Activated CD4-positive, alpha-beta T cell treated with anti-CD3 and anti-CD28 coated beads, Interleukin-2, amount 50 U/mL, for 4 hours (primary cell): Measurements from ENCODE around the gene SHCBP1L.

ENCODE experiments used
- DNase-seq, 2 experiments: peaks; one replicate each; pipeline ENCODE4 v3.0.0-alpha.2; 2020

Gene SHCBP1L

GRCh38 chr1:182888736-182889531 is 64.0 kb downstream of the SHCBP1L start:
- DNase-seq, result no peak

- DNase-seq, result no peak
These were observed 66.0 kb downstream of the SHCBP1L start for GRCh38 chr1:182886985-182887384.

- DNase-seq, result no peak
These were observed 67.4 kb downstream of the SHCBP1L start for GRCh38 chr1:182885591-182885990.

GRCh38 chr1:182884872-182885271 is 68.1 kb downstream of the SHCBP1L start:
- DNase-seq, result no peak

DNA sequence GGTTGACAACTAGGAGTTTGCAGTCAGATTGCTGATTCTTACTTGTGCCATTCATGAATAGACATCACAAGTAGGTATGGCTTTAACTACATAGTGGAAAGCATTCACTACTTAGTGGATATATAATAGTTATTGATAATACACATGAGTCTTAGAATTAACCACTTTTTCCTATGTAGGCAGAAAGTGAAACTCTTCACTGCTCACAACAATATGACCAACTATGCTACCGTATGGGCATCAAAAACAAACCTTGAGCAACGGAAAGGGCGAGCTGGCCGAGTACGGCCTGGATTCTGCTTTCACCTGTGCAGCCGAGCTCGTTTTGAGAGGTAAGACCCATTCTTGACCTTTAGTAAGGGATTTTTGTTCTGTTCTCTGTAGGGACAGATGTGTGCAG is 75.1 kb downstream of the SHCBP1L start:
- no peak for DNase-seq

DNA sequence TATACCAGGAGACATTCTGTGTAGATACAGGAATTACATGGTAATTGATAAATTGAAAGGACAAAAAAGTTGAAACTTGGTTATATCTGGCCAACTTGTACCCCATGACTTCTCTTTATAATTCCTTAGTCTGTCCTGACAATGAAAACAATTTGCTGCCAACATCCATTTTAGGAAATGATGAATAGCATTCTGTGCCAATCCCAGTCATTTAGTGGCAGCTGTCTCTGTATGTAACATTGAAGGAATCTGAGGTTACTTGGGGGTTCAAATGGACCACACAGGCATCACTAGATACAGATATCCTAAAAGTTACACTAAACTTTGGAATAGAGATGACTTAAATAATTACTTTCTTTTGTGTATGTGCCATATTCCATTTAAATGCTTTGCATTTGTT is 75.6 kb downstream of the SHCBP1L start:
- no peak for DNase-seq

DNA sequence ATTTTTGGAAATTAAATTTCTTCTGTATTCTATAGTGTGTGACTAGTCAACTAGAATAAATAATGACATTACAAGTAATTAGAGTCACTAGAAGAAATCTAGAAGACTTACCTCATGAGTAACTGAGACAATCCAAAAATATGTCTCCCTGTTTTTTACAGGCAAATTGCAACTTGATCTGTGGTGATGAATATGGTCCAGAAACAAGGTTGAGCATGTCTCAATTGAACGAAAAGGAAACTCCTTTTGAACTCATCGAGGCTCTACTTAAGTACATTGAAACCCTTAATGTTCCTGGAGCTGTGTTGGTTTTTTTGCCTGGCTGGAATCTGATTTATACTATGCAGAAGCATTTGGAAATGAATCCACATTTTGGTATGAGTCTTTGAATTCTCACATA is 77.1 kb downstream of the SHCBP1L start:
- DNase-seq, result no peak

DNA sequence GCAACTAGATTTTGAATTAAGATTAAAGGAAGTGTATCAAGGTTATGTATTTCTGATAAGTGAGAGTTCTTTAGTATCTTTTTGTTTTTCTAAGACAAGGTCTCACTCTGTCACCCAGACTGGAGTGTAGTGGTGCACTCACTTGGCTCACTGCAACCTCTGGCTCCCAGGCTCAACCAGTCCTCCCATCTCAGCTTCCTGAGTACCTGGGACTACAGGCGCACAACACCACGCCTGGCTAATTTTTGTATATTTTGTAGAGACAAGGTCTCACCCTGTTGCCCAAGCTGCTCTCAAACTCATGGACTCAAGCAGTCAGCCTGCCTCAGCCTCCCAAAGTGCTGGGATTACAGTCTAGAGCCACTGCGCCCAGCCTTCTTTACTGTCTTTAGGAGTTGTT is 80.1 kb downstream of the SHCBP1L start:
- DNase-seq, result no peak

- no peak for DNase-seq
These were observed 83.7 kb downstream of the SHCBP1L start for GRCh38 chr1:182869241-182869666.

DNA sequence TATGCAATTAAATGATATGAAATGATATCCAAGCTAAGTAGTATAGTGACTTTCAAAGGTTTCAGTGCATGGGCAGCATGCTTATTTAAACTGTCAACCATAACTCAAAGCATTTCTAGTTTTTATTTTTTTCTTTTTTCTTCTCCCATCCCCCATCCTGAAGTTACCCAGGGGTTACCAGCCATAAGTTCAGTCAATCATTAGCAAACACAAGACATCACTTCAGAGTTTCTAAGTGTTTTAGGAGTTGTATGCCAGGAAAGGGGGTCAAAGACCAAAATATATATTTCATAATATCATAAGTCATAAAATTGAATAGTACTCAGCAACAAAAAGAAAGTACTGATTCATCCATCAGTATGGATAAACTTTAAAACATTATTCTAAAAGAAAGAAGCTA is 85.1 kb downstream of the SHCBP1L start:
- no peak for DNase-seq

DNA sequence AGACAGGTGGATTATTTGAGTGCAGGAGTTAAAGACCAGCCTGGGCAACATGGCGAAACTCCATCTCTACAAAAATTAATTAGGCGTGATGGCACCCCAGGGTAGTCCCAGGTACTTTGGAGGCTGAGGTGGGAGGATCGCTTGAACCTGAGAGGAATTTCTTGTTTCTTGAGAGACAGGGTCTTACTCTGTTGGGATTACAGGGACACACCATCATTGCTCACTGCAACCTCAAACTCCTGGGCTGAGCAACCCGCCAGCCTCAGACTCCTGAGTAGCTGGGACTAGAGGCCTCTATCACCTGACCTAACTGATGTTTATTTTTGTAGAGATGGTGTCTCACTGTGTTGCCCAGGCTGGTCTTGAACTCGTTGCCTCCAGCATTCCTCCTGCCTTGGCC is 89.0 kb downstream of the SHCBP1L start:
- DNase-seq, result no peak

DNA sequence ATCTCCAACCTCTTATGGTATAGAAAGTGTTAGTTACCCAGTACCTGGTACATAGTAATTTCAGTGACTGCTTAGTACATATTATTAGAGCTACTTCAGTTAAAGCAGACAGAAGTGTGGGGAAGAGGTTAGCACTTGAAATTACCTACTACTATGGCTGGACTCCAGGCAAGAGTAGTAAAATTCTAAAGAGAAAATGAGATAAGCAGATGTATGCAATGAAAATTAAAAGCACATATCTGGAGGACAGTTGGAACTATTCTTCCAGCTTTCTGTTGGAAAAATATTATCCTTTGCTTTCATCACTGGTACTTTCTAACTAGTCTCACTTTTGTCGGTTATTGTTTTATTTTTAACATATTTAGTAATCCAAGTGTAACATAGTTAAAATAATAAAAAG is 90.1 kb downstream of the SHCBP1L start:
- DNase-seq, result no peak

- no peak for DNase-seq
These were observed 91.0 kb downstream of the SHCBP1L start for GRCh38 chr1:182861994-182862393.

GRCh38 chr1:182860658-182861057 is 92.3 kb downstream of the SHCBP1L start:
- DNase-seq, result no peak

DNA sequence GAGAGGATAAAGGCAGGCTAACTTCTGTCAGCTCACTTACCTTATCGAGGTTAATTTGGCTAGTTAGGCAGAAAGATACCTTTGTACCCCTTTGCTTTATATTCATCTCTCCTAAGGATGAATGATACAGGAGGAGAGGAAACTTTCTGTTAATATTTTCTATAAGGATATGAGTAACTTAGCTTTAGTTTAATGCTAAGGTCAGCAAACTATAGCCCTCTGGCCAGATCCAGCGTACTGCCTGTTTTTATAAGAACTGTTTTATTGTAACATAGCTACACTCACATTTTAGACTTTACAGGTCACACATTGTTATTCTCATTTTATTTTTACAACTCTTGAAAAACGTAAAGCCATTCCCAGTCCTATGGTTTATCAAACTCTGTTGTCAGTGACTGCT is 95.8 kb downstream of the SHCBP1L start:
- no peak for DNase-seq

DNA sequence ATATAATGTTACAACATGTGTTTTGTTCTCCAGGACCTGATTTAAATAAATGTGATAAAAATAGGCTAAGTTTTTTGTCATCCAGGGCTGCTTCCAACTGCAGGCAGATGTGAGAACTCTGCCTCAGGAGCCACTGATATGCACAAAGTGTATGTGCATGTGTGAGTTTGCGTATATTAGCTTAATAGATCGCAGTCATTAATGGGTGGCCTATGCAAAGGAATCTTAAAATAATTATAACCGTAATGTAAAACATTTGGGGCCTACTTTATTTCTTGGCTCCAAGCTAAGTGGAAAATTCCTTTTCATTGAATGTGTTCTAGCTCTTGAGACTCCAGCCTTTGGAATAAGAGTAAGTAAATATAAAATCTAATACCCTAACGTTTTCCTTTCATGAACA is 97.1 kb downstream of the SHCBP1L start:
- DNase-seq, result no peak

DNA sequence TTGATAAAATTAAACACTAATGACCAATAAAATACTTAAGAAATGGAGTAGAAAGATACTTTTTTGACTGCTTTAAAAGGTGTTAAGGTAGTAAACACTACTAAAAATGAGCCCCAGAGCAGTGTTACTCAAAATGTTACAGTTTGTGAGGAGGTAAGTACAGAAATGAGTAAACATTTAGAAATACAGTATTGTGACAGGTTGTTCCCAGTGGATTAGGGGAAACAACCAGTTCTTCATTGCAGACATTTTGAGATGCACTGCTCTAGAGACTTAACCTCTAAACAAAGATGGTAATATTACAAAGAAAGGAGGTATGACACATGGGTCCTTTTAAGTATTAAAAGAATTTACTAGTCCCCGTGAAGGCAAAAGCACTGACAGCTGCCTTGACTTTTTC is 101.1 kb downstream of the SHCBP1L start:
- no peak for DNase-seq

DNA sequence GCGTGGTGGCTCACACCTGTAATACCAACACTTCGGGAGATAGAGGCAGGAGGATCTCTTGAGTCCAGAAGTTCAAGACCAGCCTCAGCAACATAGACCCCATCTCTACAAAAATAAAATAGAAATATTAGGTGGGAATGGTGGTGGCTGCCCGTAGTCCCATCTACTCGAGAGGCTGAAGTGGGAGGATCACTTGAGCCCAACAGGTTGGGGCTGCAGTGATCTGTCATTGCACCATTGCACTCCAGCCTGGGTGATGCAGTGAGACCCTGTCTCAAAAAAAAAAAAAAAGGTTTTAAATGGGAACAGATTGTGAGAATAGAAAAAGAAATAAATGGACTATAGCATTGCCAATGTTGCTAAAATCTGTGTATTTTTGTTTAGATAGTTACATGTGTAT is 102.6 kb downstream of the SHCBP1L start:
- no peak for DNase-seq
